ENCODE measurements around the gene MDN1.

The MDN1 gene

DNA sequence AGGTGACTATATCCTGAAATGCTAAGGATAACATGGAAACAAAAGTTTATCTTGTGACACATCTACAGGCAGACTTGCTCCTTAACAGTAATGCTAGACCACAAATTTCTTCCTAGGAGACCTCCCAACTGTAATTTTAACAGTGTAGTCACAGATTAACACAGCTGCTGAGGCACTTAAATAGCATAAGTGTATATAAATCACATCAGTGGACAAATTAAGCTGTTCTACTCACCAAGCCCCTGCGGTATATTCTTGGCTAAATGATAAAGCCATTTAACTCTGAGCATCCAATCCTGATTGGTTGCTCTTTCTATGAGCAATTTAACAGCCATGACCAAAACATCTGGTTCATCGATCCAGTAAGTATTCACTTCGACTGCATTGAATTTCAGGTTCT lies 107.8 kb downstream of the MDN1 start:
- TF ChIP-seq, protein P1, sequence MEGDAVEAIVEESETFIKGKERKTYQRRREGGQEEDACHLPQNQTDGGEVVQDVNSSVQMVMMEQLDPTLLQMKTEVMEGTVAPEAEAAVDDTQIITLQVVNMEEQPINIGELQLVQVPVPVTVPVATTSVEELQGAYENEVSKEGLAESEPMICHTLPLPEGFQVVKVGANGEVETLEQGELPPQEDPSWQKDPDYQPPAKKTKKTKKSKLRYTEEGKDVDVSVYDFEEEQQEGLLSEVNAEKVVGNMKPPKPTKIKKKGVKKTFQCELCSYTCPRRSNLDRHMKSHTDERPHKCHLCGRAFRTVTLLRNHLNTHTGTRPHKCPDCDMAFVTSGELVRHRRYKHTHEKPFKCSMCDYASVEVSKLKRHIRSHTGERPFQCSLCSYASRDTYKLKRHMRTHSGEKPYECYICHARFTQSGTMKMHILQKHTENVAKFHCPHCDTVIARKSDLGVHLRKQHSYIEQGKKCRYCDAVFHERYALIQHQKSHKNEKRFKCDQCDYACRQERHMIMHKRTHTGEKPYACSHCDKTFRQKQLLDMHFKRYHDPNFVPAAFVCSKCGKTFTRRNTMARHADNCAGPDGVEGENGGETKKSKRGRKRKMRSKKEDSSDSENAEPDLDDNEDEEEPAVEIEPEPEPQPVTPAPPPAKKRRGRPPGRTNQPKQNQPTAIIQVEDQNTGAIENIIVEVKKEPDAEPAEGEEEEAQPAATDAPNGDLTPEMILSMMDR (IDR thresholded peaks at IDR 0.05; ENCODE audit: low read depth, low read length): no peak
- H3K4me3 ChIP-seq (ENCODE audit: low read depth, low read length): no peak overlapping the region

DNA sequence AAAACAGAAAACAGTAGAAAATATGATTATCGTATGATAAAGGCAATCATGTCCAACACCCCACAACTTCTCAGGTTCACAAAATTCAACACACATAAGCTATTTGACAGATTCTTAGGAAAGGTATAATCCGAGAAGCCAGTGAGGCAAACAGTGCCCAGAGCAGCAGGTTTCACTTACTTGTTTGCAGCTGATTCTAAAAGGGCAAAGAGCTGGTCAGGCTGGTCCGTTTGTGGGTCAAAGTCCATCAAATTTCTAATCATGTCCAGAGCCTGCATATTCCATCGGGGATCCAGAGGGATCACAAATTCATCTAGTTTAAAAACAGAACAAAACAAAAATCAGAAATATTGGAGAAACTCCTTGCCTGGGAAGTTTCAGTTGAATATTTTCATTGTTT lies 111.3 kb downstream of the MDN1 start:
- no peak overlapping the region for H3K4me3 ChIP-seq (ENCODE audit: low read depth, low read length)

DNA sequence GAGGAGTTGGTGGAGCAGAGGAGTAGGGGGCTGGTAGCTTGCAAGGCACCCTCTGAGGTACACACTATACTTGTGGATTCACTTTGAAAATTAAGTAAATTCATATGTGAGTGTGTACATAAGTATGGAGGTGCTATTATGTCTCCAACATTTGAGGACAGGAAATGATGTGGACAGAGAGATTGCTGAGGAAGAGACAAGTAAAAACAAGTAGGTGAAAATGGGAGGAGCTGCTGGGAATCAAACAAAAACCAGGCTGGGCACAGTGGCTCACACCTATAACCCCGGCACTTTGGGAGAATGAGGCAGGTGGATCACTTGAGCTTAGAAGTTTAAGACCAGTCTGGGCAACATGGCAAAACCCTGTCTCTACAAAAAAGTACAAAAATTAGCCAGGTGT lies 111.8 kb downstream of the MDN1 start:
- H3K4me3 ChIP-seq (ENCODE audit: low read depth, low read length): no peak overlapping the region

More for the DNA sequence above, 111.3 kb downstream of the MDN1 start:
- TF ChIP-seq, protein P1 (IDR thresholded peaks at IDR 0.05; ENCODE audit: low read depth, low read length): no peak

DNA sequence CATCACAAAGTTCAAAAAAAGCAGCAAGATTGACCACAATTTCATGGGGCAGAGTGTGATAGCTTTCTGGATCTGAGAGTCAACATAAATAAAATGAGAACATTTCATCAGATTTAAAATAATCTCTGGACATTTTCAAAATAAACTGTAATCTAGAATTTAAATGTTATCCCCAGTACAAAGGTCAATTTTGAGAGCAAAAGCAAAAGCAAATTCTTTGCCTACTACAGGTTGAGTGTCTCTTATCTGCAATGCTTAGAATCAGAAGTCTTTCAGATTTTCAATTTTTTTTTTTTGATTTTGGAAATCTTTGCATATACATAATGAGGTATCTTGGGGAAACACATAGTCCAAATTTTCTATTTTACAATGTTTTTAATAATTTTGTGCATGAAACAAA lies 113.5 kb downstream of the MDN1 start:
- H3K4me3 ChIP-seq (ENCODE audit: low read depth, low read length): no peak overlapping the region
- TF ChIP-seq, protein P1 (IDR thresholded peaks at IDR 0.05; ENCODE audit: low read depth, low read length): no peak

More for the DNA sequence above, 111.8 kb downstream of the MDN1 start:
- TF ChIP-seq, protein P1 (IDR thresholded peaks at IDR 0.05; ENCODE audit: low read depth, low read length): no peak

DNA sequence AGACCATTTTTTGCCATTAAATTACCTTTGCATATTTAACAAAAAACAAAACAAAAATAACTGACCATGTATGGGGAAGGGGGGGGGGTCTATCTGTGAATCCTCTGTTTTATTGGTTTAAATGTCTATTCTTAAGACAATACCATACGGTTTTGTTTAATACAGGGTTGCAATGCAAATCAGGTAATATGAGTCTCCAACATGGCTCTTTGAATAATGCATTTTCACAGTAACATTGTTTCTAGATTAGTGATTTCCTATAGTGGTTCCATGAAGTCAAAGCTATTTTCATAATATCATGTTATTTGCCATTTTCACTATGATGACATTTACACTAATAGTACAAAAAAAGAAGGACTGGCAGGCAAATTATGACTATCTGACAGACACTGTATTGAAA lies 116.3 kb downstream of the MDN1 start:
- no peak overlapping the region for H3K4me3 ChIP-seq (ENCODE audit: low read depth, low read length)
- TF ChIP-seq, protein P1 (IDR thresholded peaks at IDR 0.05; ENCODE audit: low read depth, low read length): no peak

DNA sequence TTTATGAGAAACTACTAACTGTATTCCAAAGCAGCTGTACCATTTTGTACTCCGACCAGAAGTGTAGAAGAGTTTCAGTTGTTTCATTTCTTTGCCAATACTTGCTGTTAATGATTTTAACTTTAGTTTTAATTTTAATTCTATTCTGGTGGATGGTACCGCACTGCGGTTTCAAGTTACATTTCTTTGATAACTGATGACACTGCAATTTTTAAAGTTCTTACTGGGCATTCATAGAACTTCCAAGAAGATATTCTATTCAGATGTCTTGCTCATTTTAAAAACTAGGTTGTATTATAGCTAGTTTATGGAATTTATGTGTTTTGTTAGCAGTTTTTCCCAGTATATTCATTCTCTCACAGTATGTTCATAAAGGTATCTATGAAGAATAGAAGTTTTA lies 117.2 kb downstream of the MDN1 start:
- H3K4me3 ChIP-seq (ENCODE audit: low read depth, low read length): no peak overlapping the region
- TF ChIP-seq, protein P1 (IDR thresholded peaks at IDR 0.05; ENCODE audit: low read depth, low read length): no peak

DNA sequence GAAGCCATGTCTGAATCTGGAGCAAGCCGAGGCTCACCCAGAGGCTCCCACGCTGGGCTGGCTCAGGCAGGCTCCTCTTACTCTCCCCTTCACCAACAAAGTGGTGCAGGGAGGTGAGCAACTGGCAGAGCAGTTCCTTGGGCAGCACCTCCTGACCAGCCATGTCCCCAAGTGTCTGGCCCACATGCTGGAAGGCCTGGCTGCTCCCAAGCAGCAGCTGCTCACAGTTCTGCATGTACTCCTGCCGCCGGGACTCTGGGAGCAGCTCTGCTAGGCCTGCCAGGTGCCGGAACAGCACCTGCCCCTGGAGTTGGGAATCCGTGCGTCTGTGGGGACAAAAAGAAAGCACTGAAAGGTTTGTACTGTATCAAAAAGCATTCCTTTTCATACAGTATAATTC lies 123.9 kb downstream of the MDN1 start:
- TF ChIP-seq, protein P1 (IDR thresholded peaks at IDR 0.05; ENCODE audit: low read depth, low read length): no peak
- no peak overlapping the region for H3K4me3 ChIP-seq (ENCODE audit: low read depth, low read length)

Measured in WI38 (cell line).